ENCODE results near the gene EVI2B. TPM values are rescaled to one million over a fixed set of nuclear protein-coding genes. Genes with fewer than 3 reads are reported as not detected.

The EVI2B gene
- total and polyA plus RNA-seq, 2 experiments from 2014 or later: 0.22 to 0.49 TPM

GRCh38 chr17:31261601-31262000 lies 52.3 kb downstream of the EVI2B start:
- TF ChIP-seq EZH2phosphoT487 (IDR thresholded peaks at IDR 0.05; ENCODE audit: insufficient read depth, low read depth) (no peak), EZH2 (IDR thresholded peaks at IDR 0.05; ENCODE audit: insufficient read depth, poor library complexity, severe bottlenecking) (no peak)
- Histone ChIP-seq H3K9me2 (ENCODE audit: insufficient read depth) (no peaks in the 10 kb centered on the region; the same call in 1 of the 2 replicates), H3K79me2 (ENCODE audit: insufficient read depth) (no peaks in the 10 kb centered on the region), H3F3A (ENCODE audit: insufficient read depth) (no peaks in the 10 kb centered on the region), H3K4me3 (no peak overlapping the region), H3K4me1 (ENCODE audit: insufficient read depth) (no peaks in the 10 kb centered on the region), H2AFZ (no peak overlapping the region), H3K9ac (no peak overlapping the region), H3K4me2 (ENCODE audit: unreplicated experiment) (no peak overlapping the region), H3K27me3 (replicated peaks; ENCODE audit: insufficient read depth) (no peaks in the 10 kb centered on the region), H4K20me1 (ENCODE audit: insufficient read depth) (no peaks in the 10 kb centered on the region), H3K9me3 (ENCODE audit: low read depth) (no peaks in the 10 kb centered on the region), H3K36me3 (ENCODE audit: low read depth) (peaks cover 37% of the 10 kb centered on the region), H3K27ac (no peak overlapping the region)
- DNase-seq: no peak
- 74 to 79% methylated on average over 1 of the region's 1 CpG for WGBS, 2 experiments (ENCODE audit: low coverage in 1 of 2, low lambda C conversion rate in 2 of 2, missing lambda C conversion rate in 2 of 2)
- in situ Hi-C loops (cut with MboI): no loop called here

DNA sequence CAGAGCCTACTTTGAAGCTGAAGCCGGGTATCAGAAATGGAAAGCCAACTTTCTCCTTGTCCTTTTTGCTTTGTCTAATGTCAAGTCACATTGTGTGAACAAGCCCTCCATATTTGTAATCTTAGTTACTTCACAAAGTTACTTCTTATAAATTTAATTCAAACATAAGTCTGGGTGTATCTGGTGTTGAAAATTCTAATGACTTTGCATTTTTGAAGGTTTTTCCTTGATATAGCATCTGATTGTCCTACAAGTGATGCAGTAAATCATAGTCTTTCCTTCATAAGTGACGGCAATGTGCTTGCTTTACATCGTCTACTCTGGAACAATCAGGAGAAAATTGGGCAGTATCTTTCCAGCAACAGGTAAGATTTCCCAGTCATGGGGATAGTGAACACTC lies 53.7 kb downstream of the EVI2B start:
- in situ Hi-C loops (cut with MboI): no loop called here

GRCh38 chr17:31256936-31257335 lies 56.9 kb downstream of the EVI2B start:
- 92 to 100% methylated on average over 3 of the region's 3 CpGs for WGBS, 2 experiments (ENCODE audit: low coverage in 1 of 2, low lambda C conversion rate in 2 of 2, missing lambda C conversion rate in 2 of 2)
- H3K79me2 ChIP-seq (ENCODE audit: insufficient read depth): no peaks in the 10 kb centered on the region; the same call in 1 of the 2 replicates
- H3K4me1 ChIP-seq (ENCODE audit: insufficient read depth): peaks cover 5% of the 10 kb centered on the region
- TF ChIP-seq EZH2phosphoT487 (IDR thresholded peaks at IDR 0.05; ENCODE audit: insufficient read depth, low read depth) (no peak), EZH2 (IDR thresholded peaks at IDR 0.05; ENCODE audit: insufficient read depth, poor library complexity, severe bottlenecking) (no peak)
- H3K9ac ChIP-seq: no peak overlapping the region
- no peak overlapping the region for H3K27ac ChIP-seq
- no peak overlapping the region for H3K4me3 ChIP-seq
- H4K20me1 ChIP-seq (ENCODE audit: insufficient read depth): no peaks in the 10 kb centered on the region
- no peaks in the 10 kb centered on the region for H3K27me3 ChIP-seq (replicated peaks; ENCODE audit: insufficient read depth)
- H3F3A ChIP-seq (ENCODE audit: insufficient read depth): no peaks in the 10 kb centered on the region
- no peak overlapping the region for H2AFZ ChIP-seq
- H3K4me2 ChIP-seq (ENCODE audit: unreplicated experiment): no peak overlapping the region
- in situ Hi-C loops (cut with MboI): no loop called here
- no peak for DNase-seq
- H3K9me2 ChIP-seq (ENCODE audit: insufficient read depth): no peaks in the 10 kb centered on the region; the same call in 1 of the 2 replicates
- H3K36me3 ChIP-seq (ENCODE audit: low read depth): peaks cover 39% of the 10 kb centered on the region
- no peaks in the 10 kb centered on the region for H3K9me3 ChIP-seq (ENCODE audit: low read depth)

More for the DNA sequence above, 53.7 kb downstream of the EVI2B start:
- Histone ChIP-seq H3K27ac (no peak overlapping the region), H2AFZ (no peak overlapping the region), H3K9ac (no peak overlapping the region), H3K79me2 (ENCODE audit: insufficient read depth) (no peaks in the 10 kb centered on the region), H4K20me1 (ENCODE audit: insufficient read depth) (no peaks in the 10 kb centered on the region), H3K4me3 (no peak overlapping the region), H3K4me2 (ENCODE audit: unreplicated experiment) (no peak overlapping the region), H3K9me3 (ENCODE audit: low read depth) (no peaks in the 10 kb centered on the region), H3K4me1 (ENCODE audit: insufficient read depth) (no peaks in the 10 kb centered on the region), H3K27me3 (replicated peaks; ENCODE audit: insufficient read depth) (no peaks in the 10 kb centered on the region), H3K36me3 (ENCODE audit: low read depth) (peaks cover 34% of the 10 kb centered on the region), H3K9me2 (ENCODE audit: insufficient read depth) (no peaks in the 10 kb centered on the region; the same call in 1 of the 2 replicates), H3F3A (ENCODE audit: insufficient read depth) (no peaks in the 10 kb centered on the region)
- DNase-seq: no peak
- TF ChIP-seq EZH2phosphoT487 (IDR thresholded peaks at IDR 0.05; ENCODE audit: insufficient read depth, low read depth) (no peak), EZH2 (IDR thresholded peaks at IDR 0.05; ENCODE audit: insufficient read depth, poor library complexity, severe bottlenecking) (no peak)
- 94 to 98% methylated on average over 3 of the region's 3 CpGs for WGBS, 2 experiments (ENCODE audit: low coverage in 1 of 2, low lambda C conversion rate in 2 of 2, missing lambda C conversion rate in 2 of 2)

GRCh38 chr17:31254654-31255053 lies 59.2 kb downstream of the EVI2B start:
- Histone ChIP-seq H4K20me1 (ENCODE audit: insufficient read depth) (no peaks in the 10 kb centered on the region), H3K27me3 (replicated peaks; ENCODE audit: insufficient read depth) (no peaks in the 10 kb centered on the region), H3K36me3 (ENCODE audit: low read depth) (peaks cover 27% of the 10 kb centered on the region), H3K27ac (no peak overlapping the region), H3K9me3 (ENCODE audit: low read depth) (no peaks in the 10 kb centered on the region), H3F3A (ENCODE audit: insufficient read depth) (peaks cover 18% of the 10 kb centered on the region), H3K4me2 (ENCODE audit: unreplicated experiment) (no peak overlapping the region), H3K9ac (no peak overlapping the region), H2AFZ (no peak overlapping the region), H3K4me1 (ENCODE audit: insufficient read depth) (peaks cover 28% of the 10 kb centered on the region), H3K79me2 (ENCODE audit: insufficient read depth) (no peaks in the 10 kb centered on the region; the same call in 1 of the 2 replicates), H3K9me2 (ENCODE audit: insufficient read depth) (no peaks in the 10 kb centered on the region; the same call in 1 of the 2 replicates), H3K4me3 (no peak overlapping the region)
- in situ Hi-C loops (cut with MboI): no loop called here
- DNase-seq: no peak
- WGBS, 2 experiments (ENCODE audit: low coverage in 1 of 2, low lambda C conversion rate in 2 of 2, missing lambda C conversion rate in 2 of 2): 97 to 99% methylated on average over 2 of the region's 2 CpGs
- TF ChIP-seq EZH2phosphoT487 (IDR thresholded peaks at IDR 0.05; ENCODE audit: insufficient read depth, low read depth) (no peak), EZH2 (IDR thresholded peaks at IDR 0.05; ENCODE audit: insufficient read depth, poor library complexity, severe bottlenecking) (no peak)

Other genes with a start within 250 kb of the EVI2B start
- gene NF1, start 219.1 kb downstream of the EVI2B start, total RNA-seq (2014; rRNA removed; shearing (Covaris generic)): 24.4 and 46.0 TPM in 2 replicates
- 4.1 and 6.1 TPM in 2 replicates for gene NF1, start 219.1 kb downstream of the EVI2B start, polyA plus RNA-seq (2016; fragmentation: Nextera tagmentation; extraction: Ambion mirVana)
- not detected in 2 replicates for gene OMG, start 16.8 kb downstream of the EVI2B start, total RNA-seq (2014; rRNA removed; shearing (Covaris generic))
- gene OMG, start 16.8 kb downstream of the EVI2B start, polyA plus RNA-seq (2016; fragmentation: Nextera tagmentation; extraction: Ambion mirVana): 0.25 TPM in 1 of 2 replicates, not detected in the other
- gene EVI2A, start 7.6 kb upstream of the EVI2B start, total RNA-seq (2014; rRNA removed; shearing (Covaris generic)): 0.86 and 0.89 TPM in 2 replicates
- gene EVI2A, start 7.6 kb upstream of the EVI2B start, polyA plus RNA-seq (2016; fragmentation: Nextera tagmentation; extraction: Ambion mirVana): 0.40 and 0.62 TPM in 2 replicates
- 0.22 TPM in 1 of 2 replicates, not detected in the other for gene RAB11FIP4, start 77.6 kb upstream of the EVI2B start, total RNA-seq (2014; rRNA removed; shearing (Covaris generic))
- gene RAB11FIP4, start 77.6 kb upstream of the EVI2B start, polyA plus RNA-seq (2016; fragmentation: Nextera tagmentation; extraction: Ambion mirVana): 0.38 and 0.40 TPM in 2 replicates

All from GM23248 (cell line).